Upper lobe of left lung (tissue), 6 donors: ENCODE measurements around the gene ADK. TPM values are rescaled to one million over a fixed set of nuclear protein-coding genes. Genes with fewer than 3 reads are reported as not detected.

Source experiments
- ATAC-seq, 2 donors: fragments of 200-7000 bp; cut with Tn5 transposase; one replicate each; pipeline ENCODE4 v1.9.1; 2022; ENCODE audit warnings: mild to moderate bottlenecking in 2 of 2, moderate library complexity in 2 of 2; ENCODE audit not compliant: low FRiP score in 2 of 2
- DNase-seq, 2 donors: peaks; one replicate each; pipeline ENCODE4 v3.0.0-alpha.2; 2019 to 2020
- H3K27ac ChIP-seq, 4 donors: fragments of 200-600 bp; sonication (generic); one replicate each; pipeline ENCODE4 v1.5.1; 2016 to 2019
- H3K27me3 ChIP-seq, 4 donors: fragments of 200-600 bp; sonication (generic); one replicate each; pipeline ENCODE4 v1.5.1; 2017 to 2019
- H3K36me3 ChIP-seq, 4 donors: fragments of 200-600 bp; sonication (generic); one replicate each; pipeline ENCODE4 v1.5.1; 2016 to 2019
- H3K4me1 ChIP-seq, 4 donors: fragments of 200-600 bp; sonication (generic); one replicate each; pipeline ENCODE4 v1.5.1; 2018 to 2019
- H3K4me3 ChIP-seq, 4 donors: fragments of 200-600 bp; sonication (generic); one replicate each; pipeline ENCODE4 v1.5.1; 2017 to 2019; ENCODE audit warnings: mild to moderate bottlenecking in 2 of 4, moderate library complexity in 1 of 4
- H3K9me3 ChIP-seq, 4 donors: fragments of 200-600 bp; sonication (generic); one replicate each; pipeline ENCODE4 v1.5.1; 2018 to 2019
- EP300 ChIP-seq, 4 donors: sonication (generic); formaldehyde crosslinking; IDR thresholded peaks; one replicate each; pipeline ENCODE4 v1.5.1; 2017; ENCODE audit warnings: antibody characterized with exemption in 4 of 4, control low read depth in 2 of 4
- POLR2A ChIP-seq, 4 donors: fragments of 450-650 bp; IDR thresholded peaks; one replicate each; pipeline ENCODE4 v1.5.1; 2016 to 2017; ENCODE audit warnings: antibody characterized with exemption in 4 of 4, mild to moderate bottlenecking in 2 of 4
- POLR2AphosphoS5 ChIP-seq, 2 donors: sonication (generic); formaldehyde crosslinking; IDR thresholded peaks; one replicate each; pipeline ENCODE4 v1.5.1; 2017; ENCODE audit warnings: antibody characterized with exemption in 2 of 2
- WGBS, 2 donors: methylation state at CpG; one replicate each; pipeline ENCODE4 v1.1.5; 2017 to 2018; 5-methylcytosine and 5-hydroxymethylcytosine counted together
- total RNA-seq, 6 donors: library from RNA; depleted of rRNA in 4 of 6; stranded (reverse); fragments of >200 nt in 4 of 6; gene quantifications; one replicate each; pipeline versions ENCODE4 v1.1.0 to v1.2.1, GENCODE V29; 2016 to 2021
- TF ChIP-seq, protein P1 (sequence below), 6 experiments: fragments of 450-650 bp in 4 of 6; fragments of 200-600 bp in 2 of 6; sonication (generic) in 2 of 6; IDR thresholded peaks; one replicate each; pipeline ENCODE4 v1.5.1; 2016 to 2019; ENCODE audit warnings: antibody characterized with exemption in 6 of 6
- donor health status: DM: no; HTN: no; CAD: no; lungs with moderate emphysema.
- donor health status: DM: no; HTN: yes; CAD: no; lungs with severe emphysema.

The ADK gene
- total RNA-seq, 6 donors from 2014 or later: 27.9 to 123 (median 48.1) TPM

DNA sequence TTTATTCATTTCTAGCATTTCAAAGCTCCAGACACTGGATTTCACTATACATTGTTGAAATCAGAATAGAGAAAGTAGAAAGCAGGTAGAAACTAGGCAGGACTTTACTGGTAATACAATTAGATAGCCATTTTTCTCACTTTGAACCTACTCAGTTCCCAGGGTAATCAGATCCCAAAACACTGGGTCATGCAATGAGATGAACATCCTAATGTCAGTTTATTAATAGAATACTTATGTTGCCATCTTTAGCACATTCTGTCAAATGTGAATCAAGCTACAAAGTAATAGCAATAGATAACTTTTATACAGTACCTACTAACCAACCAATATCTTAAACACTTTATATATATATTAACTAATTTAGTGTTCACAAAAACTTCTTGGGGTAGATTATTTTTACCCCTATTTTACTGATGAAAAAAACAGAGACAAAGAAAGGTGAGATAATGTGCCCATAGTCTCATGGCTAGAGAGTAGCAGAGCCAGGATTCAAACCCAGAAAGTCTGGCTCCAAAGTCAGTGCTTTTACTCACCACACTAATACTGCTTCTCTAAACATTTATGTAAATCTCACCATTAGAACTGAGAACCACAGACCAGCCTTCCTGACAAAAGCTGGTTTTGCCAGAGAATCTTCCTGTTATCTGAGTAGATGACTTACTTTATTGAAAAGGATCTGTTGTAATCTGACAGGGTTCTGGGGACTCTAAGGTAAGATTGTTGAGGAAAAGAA, 521.6 kb downstream of the ADK start:
- no peaks in the 10 kb centered on the region for H3K27me3 ChIP-seq
- H3K4me1 ChIP-seq: no peaks in the 10 kb centered on the region
- TF ChIP-seq, protein P1, sequence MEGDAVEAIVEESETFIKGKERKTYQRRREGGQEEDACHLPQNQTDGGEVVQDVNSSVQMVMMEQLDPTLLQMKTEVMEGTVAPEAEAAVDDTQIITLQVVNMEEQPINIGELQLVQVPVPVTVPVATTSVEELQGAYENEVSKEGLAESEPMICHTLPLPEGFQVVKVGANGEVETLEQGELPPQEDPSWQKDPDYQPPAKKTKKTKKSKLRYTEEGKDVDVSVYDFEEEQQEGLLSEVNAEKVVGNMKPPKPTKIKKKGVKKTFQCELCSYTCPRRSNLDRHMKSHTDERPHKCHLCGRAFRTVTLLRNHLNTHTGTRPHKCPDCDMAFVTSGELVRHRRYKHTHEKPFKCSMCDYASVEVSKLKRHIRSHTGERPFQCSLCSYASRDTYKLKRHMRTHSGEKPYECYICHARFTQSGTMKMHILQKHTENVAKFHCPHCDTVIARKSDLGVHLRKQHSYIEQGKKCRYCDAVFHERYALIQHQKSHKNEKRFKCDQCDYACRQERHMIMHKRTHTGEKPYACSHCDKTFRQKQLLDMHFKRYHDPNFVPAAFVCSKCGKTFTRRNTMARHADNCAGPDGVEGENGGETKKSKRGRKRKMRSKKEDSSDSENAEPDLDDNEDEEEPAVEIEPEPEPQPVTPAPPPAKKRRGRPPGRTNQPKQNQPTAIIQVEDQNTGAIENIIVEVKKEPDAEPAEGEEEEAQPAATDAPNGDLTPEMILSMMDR (IDR thresholded peaks at IDR 0.05): no peak
- TF ChIP-seq EP300 (IDR thresholded peaks at IDR 0.05) (no peak), POLR2A (IDR thresholded peaks at IDR 0.05) (no peak), POLR2AphosphoS5 (IDR thresholded peaks at IDR 0.05) (no peak)

DNA sequence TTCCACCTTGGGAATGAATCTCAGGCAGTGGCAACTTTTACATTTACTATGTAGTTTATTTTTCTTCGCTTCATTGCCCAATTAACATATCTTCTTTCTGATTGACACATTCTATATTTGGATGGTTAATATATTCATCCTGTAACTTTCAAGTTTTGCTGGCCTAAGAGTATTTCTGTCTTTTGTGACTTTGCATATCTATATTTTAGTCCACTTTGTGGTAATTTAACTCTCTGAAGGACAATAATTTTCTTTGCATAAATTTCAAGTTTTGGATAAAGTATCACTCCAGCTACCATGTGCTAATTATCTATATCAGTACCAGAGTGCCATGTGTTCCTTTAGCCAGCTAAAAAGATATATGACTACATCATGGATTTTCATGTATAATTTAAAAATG, 523.9 kb downstream of the ADK start:
- TF ChIP-seq POLR2A (IDR thresholded peaks at IDR 0.05) (no peak), POLR2AphosphoS5 (IDR thresholded peaks at IDR 0.05) (no peak), EP300 (IDR thresholded peaks at IDR 0.05) (no peak)
- TF ChIP-seq, protein P1 (IDR thresholded peaks at IDR 0.05): no peak
- H3K4me3 ChIP-seq: no peak overlapping the region
- H3K36me3 ChIP-seq: peaks cover 0 to 19% (median 3%) of the 10 kb centered on the region in 4 donors
- no peaks in the 10 kb centered on the region for H3K4me1 ChIP-seq
- WGBS, 2 donors: 91 to 95% methylated on average over 1 of the region's 1 CpG
- ATAC-seq: no peak
- DNase-seq: no peak
- H3K9me3 ChIP-seq: peaks cover 0 to 5% (median 3%) of the 10 kb centered on the region in 4 donors
- no peak overlapping the region for H3K27ac ChIP-seq
- no peaks in the 10 kb centered on the region for H3K27me3 ChIP-seq

More for the DNA sequence above, 521.6 kb downstream of the ADK start:
- Histone ChIP-seq H3K4me3 (no peak overlapping the region), H3K9me3 (peaks cover 0 to 5% (median 3%) of the 10 kb centered on the region in 4 donors), H3K27ac (no peak overlapping the region), H3K36me3 (peaks cover 0 to 19% (median 3%) of the 10 kb centered on the region in 4 donors)
- DNase-seq (no peak), ATAC-seq (no peak)

DNA sequence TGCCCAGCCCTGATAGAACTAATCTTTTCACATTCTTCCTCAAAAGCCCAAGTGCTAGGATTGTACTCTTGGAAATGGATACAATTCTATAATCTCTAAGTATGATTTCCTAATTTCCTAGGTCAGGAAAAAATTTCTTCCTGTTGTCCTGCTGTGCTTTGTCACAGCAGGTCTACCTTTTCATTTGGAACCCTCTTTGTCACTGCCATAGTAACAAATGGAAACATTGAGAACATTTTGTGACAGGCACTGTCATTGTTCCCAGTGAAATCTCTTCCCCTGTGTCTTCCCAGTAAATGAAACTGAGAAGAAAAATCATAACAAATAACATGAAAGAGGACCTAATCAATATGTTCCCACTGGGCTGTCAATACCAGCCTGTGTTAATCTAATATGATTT, 524.5 kb downstream of the ADK start:
- Histone ChIP-seq H3K4me3 (no peak overlapping the region), H3K27ac (no peak overlapping the region), H3K27me3 (no peaks in the 10 kb centered on the region), H3K9me3 (peaks cover 0 to 5% (median 3%) of the 10 kb centered on the region in 4 donors), H3K4me1 (no peaks in the 10 kb centered on the region), H3K36me3 (peaks cover 0 to 19% (median 3%) of the 10 kb centered on the region in 4 donors)
- DNase-seq (no peak), ATAC-seq (no peak)
- TF ChIP-seq, protein P1 (IDR thresholded peaks at IDR 0.05): no peak
- TF ChIP-seq EP300 (IDR thresholded peaks at IDR 0.05) (no peak), POLR2A (IDR thresholded peaks at IDR 0.05) (no peak), POLR2AphosphoS5 (IDR thresholded peaks at IDR 0.05) (no peak)

DNA sequence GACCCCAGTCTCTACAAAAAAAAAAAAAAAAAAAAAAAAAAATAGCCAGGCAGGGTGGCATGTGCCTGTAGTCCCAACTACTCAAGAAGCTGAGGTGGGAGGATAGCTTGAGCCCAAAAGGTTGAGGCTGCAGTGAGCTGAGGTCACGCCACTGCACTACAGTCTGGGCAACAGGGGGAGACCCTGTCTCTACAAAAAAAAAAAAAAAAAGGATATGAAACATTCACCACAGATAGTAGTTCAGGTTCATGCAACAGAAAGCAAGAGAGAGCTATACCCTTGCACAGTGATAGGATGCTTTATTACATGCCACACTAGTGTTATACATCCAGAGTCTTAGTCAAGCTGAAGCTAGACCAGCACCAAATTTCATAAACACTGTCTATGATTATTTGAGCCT, 526.9 kb downstream of the ADK start:
- WGBS, 2 donors: 95 to 100% methylated on average over 1 of the region's 1 CpG
- DNase-seq (no peak), ATAC-seq (no peak)
- H3K4me3 ChIP-seq: no peak overlapping the region
- H3K9me3 ChIP-seq: peaks cover 0 to 5% (median 3%) of the 10 kb centered on the region in 4 donors
- peaks cover 0 to 15% (median 3%) of the 10 kb centered on the region in 4 donors for H3K36me3 ChIP-seq
- no peak overlapping the region for H3K27ac ChIP-seq
- H3K4me1 ChIP-seq: no peaks in the 10 kb centered on the region
- H3K27me3 ChIP-seq: no peaks in the 10 kb centered on the region
- TF ChIP-seq POLR2A (IDR thresholded peaks at IDR 0.05): no peak
- no peak for TF ChIP-seq EP300 (IDR thresholded peaks at IDR 0.05)
- TF ChIP-seq POLR2AphosphoS5 (IDR thresholded peaks at IDR 0.05): no peak

DNA sequence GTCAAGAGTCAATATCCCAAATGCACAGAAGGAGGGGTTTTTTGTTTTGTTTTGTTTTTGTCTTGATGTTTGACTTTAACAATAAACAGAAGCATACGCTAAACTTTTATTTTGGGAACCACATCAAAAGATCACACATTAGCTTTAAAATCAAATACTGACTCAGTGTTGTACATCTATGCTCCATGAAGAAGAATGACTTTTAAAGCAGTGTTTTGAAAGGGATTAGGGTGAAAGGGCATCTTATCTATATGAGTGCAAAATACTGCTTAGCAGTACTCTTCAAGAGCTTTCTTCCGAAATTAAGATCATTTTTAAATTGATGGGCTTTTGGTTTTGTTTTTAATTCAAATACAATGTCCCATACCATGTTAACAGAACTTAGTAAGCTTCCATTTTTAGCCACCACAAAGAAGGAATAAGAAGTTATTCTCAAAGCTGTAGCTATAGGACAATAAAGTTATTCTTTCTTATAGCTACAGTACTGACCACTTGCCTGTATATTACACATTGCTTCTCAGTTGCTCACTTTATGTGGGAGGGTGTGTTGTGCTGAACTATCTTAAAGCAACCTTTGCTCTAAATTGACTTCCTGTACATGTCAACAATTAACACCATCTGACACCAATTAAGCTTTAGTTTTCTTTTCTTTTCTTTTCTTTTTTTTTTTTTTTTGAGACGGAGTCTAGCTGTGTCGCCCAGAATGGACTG, 531.1 kb downstream of the ADK start:
- Histone ChIP-seq H3K36me3 (no peaks in the 10 kb centered on the region), H3K4me1 (no peaks in the 10 kb centered on the region), H3K27ac (no peak overlapping the region), H3K27me3 (no peaks in the 10 kb centered on the region), H3K4me3 (no peak overlapping the region), H3K9me3 (no peaks in the 10 kb centered on the region)
- WGBS, 2 donors: 90 to 91% methylated on average over 4 of the region's 4 CpGs
- TF ChIP-seq, protein P1 (IDR thresholded peaks at IDR 0.05): no peak
- TF ChIP-seq POLR2A (IDR thresholded peaks at IDR 0.05) (no peak), EP300 (IDR thresholded peaks at IDR 0.05) (no peak), POLR2AphosphoS5 (IDR thresholded peaks at IDR 0.05) (no peak)
- DNase-seq (no peak), ATAC-seq (no peak)
